Measurements from ENCODE around the gene PCDHGA1.

PCDHGA1 gene

DNA sequence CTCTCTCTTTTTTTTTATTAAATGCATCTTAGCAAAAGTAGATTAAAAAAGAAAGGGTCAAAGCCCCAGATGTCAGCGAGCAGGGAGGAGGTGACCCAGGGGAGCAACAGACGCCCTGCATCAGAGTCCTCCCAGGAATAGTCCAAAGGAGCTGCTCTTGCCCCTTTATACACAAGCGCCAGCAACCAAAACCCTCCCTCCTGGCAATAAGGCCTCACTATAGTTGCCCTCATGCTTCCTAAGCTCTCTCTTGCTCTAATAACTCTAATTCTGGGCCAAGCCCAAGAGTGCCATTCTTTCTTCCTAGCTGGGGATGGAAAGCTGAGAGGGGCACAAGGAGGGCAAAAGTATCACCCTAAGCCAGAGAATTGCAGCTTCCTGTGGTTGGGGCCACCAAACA lies 184.8 kb downstream of the PCDHGA1 start:
- DNase-seq = no peak

DNA sequence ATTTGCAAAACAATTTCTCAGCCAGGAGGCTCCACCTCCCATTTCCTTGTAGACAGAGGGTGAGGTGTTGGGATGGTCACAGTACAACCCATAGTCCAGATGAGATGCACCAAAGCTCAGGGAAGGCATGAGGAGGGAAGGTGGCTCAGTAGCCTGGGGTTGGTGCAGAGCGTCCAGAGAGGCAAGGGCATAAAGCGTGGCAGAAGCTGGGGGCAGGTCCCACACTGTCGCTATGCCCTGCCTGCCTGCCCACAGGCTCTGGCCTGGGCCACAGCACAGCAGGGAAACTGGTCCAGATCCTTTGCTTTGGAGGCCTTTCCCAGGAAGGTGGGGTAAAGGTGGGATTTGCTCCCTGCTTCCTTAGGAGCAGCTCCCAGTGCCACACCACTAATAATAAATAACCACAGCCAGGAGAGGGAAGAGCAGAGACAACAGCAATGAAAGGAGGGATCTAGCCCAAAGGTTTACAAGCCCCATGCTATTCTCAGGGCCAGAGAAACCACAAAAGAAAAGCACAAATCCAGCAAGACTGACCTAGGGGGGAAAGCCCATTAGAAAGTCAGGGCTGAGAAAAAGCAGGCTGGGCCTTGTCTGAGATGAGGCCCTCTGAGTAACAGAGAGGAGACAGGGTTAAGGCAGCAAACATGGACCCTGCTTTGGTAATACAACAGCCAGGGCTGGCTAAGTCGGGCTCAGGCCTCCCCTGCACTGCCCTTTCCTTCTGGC lies 185.8 kb downstream of the PCDHGA1 start:
- DNase-seq = no peak

DNA sequence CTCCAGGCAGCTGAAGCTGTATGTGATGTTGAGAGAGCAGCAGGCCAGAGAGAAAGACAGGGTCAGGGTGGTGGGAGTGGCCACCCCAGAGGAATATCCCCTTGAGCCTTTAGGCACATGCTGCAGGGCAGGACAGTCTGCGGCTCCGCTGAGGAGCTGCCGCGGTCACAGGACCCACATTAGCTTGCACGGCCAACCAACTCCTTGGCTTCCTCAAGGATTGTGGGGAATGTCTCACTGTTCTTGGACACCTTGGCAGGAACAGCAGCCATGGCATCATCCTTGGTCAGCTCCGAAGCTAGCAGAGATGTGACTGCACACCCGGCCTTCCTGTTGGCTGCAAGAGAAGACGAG lies 186.3 kb downstream of the PCDHGA1 start:
- no peak for DNase-seq

DNA sequence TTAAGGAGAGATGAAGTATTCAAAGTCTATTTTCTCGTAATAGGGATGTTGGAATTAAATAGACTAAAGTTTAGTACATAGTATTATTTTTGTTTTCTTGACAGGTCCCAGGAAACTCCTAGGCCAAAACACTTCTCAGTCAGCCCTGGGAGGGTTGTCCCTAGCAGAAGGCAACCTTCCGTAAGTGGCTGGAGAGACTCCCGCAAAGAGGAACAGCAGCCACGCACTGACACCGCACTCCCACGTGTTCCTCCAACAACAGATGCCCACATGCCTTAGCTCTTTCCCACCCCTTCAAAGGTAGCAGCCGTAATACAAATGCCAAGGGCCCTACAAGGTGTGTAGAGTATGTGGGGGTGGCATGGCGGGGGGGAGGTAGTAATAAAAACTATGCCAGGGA lies 187.0 kb downstream of the PCDHGA1 start:
- no peak for DNase-seq

DNA sequence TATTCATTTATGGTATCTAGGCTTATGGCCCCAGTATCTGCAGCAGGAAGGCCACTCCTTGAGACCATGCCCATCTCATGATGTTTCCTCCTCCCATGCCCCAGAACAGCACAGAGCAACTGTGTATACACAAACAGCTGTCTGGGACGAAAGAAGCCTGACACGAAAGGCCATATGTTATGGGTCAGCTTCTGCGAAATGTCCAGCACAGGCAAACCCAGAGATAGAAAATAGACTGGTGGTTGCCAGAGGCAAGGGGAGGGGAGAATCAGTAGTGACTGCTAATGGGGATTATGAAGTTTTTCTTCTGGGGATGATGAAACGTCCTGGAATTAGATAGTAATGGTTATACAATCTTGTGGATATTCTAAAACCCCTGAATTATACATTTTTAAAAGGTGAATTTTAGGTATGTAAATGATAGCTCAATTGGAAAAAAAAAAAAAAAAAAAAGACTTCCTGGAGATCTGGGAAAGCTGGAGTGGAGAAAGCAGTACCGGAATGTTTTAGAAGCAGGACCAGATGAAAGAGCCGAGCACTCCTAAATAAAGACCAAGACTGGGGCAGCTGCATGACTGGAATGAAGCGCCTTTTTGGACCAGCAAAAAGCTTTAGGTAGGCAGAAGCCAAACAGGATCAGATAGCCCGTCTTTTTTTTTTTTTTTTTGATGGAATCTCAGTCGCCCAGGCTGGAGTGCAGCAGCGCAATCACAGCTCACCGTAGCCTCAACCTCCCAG lies 187.7 kb downstream of the PCDHGA1 start:
- no peak for DNase-seq

DNA sequence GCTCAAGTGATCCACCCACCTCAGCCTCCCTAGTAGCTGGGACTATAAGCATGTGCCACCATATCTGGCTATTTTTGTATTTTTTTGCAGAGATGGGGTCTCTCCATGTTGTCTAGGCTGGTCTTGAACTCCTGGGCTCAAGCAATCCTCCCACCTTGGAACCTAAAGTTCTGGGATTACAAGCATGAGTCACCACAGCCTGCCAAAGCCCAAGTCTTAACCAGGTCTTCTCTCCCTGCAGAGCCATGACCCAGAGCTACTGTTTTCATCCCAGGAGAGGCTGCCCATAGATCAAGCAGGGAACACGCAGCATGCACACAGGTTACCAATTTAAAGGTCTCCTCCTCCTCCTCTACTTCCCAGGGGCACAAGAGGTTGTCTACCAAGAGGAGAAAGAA lies 188.3 kb downstream of the PCDHGA1 start:
- no peak for DNase-seq

DNA sequence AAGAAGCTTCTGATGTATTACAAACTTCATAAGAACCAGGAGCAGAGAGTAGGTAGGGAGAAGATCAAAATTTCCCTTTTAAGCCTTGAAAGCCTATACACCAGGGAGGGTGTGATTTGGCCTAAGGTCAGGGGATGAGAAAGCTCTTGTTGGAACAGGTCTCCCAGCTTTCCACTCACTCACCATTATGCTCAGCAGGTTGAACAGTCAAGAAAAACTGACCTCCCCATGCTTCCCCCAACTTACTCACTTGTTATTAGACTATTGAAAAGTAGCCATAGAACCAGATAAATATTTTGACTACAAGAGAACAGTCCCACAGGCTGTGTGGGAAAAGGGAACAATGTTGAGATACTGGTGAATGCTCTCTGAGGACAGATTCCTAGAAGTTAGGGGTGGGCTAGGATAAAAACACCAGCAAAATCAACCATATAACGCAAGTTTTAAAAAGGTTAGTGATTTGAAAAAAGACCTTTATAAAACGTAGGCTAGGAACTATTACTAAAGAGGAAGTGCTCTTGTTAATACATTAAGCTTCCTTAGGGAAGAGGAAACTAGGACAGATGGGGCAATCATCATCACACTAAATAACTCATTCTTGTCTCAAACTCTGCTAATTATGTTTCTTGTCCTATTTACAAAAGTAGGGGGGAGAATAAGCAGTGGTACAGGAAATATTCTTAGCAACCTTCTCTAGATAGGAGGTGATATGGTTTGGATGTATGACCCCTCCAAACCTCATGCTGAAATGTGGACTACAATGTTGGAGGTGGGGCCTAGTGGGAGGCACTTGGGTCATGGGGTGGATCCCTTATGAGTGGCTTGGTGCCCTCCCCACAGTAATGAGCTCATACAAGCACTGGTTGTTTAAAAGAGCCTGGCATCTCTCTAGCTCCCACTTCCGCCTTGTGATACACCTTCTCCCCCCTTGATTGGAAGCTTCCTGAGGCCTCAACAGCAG lies 189.6 kb downstream of the PCDHGA1 start:
- DNase-seq = no peak

DNA sequence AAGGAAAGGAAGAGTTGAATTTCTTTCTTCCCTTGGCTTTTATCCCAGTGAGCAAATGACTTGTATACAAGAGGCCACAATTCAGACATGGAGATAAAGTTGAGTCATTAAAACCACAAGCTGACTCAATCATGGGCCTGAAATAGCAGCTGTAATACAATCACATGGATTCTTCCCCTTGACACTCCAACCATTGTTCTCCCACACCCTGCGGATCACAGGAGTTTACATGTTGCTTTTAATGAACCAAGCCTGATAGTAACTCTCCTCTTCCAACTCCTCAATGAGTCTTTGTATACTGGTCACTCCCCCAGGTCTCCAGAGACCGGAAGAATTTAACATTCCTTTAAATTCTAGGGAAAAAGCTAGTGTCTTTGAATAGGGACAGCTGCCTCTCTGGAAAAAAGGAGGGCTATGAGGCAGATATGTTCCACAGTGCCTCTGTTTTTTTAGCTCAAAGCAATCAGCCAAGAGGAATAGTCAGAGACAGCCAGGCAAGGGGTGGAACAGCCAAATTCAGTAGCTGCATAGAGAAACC lies 191.0 kb downstream of the PCDHGA1 start:
- DNase-seq = peak in 1 of 5 donors; percentile 29

DNA sequence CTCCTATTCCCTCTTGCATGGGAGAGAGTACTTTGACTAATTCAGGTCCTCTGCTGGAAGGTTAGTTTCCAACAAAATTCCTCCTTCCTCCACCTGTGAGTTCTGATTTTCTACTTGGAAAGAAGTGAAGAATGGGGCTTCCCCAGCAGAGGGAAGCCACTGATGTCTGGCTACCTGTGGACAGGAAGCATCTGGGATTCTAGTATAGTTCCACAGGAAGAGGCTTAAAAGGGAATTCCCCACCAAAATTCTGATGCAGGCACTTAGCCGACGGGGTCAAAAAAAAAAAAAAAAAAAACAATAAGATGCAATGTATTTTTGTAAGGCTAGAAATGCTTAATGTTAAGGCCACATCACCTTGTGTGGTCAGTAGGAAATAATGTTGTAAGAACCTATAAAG lies 192.0 kb downstream of the PCDHGA1 start:
- no peak for DNase-seq

DNA sequence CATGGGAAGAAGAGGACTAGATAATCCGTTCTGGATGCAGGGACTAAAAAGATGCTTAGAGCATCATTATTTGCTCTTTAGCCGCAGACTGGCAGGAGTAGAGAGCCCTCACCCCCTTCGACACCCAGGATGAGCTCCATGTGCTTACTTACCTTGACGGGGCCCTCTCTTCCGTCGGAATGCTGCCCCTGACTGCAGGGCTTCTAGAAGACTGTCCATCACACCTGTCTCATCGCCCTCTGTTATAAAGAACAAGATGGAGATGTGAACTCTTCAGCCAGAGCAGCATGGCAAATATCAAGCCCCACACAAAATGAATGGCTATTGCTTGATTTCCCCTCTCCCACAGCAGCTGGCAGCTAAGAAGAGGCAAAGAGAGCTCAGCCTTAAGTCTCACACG lies 193.7 kb downstream of the PCDHGA1 start:
- no peak for DNase-seq

DNA sequence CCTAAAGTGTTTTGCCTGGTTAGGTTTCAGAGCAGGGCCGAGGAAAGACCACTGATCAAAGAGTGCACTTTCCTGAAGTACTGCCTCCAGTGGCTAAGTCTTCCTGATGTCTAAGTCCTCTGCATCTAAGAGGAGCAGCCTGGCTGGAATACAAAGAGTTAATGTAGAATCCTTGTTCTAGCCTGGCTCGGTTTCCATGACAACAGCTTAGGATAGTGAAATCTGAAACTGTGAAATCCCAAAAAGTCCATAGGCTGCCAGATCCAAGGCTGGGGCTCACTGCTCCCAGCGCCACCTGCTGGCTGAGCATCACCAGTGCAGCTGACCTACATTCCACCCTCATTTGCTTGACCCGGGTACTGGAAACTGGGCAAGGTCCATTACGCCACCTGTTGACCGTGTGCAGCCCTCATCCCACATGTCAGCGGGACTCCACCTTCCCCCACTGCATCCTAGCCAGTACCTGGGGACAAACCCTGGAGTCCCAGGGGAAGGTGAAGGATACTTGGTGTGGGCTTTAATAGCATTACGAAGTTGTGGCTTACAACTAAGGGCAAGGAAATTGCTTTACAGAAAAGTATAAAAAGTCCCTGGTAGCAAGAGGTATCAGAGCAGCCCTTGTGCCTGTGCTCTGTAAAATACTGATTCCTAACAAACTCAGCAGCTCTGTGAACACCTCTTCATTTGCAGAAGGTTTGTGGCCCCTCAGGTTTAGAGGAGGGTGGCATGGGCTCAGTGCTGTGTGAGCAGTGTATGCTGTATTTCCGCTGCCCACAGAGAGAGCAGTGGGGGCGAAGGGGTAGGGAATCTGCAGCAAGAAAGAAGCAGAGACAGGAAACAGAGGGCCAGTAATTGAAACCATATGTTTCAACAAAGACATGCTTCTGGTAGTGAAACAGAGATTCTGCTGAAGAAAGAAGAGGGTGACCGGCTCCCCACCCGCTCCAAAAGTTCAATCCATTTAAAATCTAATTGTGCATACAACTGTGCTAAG lies 194.6 kb downstream of the PCDHGA1 start:
- peak in 4 of 5 donors; percentile 26 to 48 (median 39) for DNase-seq

DNA sequence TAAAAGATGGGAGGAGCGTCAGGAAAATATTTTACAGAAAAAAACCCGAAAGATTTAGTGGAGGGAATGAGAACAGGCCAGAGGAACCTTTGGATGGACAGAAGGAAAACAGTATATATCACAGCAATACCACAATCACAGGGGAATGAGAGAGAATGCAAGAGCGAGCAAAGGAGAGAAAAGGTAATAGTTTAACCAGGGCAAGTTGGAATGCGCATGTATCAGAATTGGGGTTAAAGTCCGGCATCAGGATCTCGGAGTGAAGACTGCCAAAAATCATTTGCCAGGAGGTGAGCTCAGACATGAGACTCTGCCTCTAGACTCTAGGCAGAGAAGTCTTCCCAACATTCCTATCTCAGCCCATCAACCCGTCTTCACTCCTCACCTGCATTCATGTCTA lies 195.3 kb downstream of the PCDHGA1 start:
- no peak for DNase-seq

DNA sequence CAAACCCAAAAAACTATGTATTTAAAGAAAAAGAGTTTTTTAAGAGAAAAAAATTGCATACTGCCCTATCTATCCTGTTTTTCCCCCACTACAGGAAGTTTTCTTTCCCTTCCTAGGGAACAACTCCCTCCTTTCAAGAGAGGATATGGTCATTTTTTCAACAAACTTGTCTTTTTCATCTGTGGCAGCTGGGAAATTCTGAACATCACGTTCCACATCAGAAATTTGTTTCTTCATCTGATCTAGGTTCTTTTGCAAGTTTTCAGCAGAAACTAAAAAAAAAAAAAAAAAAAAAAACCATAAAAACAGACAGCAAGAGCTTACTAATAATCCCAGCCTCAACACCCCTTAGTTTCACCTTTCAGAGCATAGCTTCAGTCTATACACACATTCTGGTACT lies 197.1 kb downstream of the PCDHGA1 start:
- DNase-seq = no peak

DNA sequence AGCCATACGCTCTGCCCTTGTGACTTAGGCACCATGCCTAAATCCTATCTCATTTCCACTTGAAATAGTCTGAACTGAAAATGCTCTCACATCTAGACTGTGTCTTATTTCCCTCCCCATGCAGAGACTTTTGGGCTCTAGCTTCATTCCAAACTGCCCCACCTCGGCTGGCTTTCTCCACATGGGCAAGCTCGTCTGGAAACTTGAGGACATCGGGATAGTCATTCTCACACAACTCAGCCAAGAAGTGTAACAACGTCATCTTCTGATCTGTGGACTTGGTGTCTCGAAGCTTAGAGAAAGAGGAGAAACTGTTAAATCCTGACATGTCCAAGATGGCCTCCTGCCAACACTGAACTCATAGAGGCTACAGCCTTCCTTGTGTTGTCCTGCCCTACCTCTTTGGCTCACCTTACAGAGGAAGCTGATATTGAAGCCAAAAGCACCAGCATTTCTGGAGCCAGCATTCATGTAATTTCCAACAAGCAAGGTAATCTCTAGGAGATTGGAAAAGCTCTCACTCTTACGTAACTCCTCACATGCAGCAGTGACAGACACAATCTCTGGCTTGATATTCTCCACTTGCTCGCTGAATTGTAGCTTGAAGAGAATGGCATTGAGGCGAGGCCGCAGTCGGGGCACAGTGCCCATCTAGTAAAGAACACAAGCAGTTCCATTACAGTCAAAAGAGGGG lies 198.1 kb downstream of the PCDHGA1 start:
- DNase-seq = no peak

DNA sequence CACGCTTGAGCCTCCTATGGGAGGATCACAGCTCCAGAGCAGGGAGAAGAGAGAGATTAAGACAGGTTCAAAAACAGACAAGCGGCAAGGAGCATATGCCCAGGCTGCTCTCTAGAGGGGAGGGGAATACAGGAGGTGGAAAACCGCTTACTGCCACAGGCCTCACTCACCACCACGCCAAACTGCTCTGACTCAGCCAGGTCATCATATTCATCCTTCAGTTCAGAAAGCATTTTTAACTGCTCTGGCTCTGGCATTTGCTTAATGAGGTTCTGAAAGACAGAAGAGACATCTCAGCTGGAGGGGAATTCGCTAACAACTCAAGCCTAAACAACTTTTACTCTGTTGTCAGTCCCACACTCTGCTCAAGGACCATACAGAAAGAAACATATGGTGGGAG lies 198.7 kb downstream of the PCDHGA1 start:
- no peak for DNase-seq

DNA sequence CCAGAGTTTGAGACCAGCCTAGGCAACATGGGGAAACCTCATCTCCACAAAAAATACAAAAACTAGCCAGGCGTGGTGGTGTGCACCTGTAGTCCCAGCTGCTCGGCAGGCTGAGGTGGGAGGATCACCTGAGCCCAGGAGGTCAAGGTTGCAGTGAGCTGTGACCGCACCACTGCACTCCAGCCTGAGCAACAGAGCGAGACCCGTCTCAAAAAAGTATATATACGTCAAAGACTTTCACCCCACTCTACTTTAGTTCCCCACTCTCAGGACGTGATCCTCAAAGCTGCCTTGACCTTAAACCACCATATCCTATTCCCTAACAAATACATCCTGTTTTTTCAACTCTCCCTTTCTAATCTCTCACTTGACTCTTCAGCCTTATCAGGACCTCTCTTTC lies 199.6 kb downstream of the PCDHGA1 start:
- DNase-seq = no peak

DNA sequence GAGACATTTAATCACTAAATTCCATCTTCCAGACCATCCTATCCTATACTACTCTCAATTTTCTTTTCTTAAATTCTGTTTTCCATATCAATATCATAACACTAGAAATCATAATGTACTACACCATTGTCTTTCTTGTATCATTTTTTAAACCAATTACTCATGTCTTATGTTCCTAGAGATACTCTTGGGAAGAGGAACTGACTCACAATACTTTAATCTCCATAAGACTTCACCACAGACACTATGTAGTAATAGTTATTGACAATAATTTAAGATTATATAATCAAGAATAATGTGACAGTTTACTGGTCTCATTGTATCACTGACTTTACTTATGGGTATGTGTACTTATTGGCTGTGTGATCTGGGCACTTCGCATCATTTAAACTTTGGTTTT lies 202.4 kb downstream of the PCDHGA1 start:
- no peak for DNase-seq

DNA sequence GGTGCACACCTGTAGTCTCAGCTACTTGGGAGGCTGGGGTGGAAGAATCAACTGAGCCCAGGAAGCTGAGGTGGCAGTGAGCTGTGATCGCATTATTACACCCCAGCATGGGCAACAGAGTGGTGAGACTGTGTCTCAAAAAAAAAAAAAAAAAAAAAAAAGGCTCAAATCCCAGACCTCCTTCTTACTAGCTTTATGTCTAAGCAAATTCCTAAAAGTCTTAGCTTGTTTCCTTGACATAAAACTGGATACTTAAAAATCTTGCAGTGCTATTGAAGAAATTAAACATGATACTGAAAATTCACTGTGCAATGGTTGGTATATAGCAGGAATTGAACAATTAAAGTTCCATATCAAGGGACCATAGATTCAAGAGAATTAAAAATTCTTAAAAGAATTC lies 203.6 kb downstream of the PCDHGA1 start:
- DNase-seq = no peak

DNA sequence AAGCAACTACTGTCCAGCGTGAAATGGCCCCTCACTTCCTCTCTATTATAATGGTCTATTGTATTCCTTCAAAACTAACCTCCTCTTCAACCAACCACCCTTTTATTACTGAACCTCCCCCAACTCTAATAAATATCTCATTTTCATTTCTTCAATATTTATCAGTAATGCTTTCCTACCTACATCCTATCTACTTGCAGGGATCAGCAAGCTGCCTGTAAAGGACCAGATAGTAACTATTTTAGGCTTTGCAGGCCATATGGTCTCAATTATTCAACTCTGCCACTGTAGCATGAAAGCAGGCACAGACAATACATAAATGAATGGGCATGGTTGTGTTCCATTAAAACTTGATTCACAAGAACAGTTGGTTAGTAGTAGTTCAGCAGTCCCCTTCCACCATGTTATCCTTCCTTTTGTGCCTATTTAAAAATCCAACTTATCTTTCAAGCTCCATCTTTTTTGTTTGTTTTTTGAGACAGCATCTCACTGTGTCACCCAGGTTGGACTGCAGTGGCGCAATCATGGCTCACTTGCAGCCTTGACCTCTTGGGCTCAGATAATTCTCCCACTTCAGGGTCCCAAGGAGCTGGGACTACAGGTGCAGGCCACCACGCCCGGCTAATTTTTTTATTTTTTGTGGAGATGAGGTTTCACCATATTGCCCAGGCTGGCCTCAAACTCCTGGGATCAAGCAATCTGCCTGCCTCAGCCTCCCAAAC lies 204.3 kb downstream of the PCDHGA1 start:
- no peak for DNase-seq

DNA sequence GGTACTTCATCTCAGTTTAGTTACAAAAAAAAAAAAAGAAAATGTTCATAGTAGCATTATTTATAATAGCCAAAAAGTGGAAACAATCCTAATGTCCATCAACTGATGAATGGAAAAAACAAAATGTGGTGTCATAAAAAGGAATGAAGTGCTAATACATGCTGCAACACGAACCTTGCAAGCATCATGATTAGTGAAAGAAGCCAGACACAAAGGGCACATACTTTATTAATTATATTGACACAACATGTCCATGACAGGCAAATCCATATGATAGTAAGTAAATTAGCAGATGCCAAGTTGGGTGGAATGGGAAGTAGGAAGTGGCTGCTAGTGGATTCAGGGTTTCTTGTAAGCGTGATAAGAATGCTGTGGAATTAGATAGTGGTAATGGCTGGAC lies 212.7 kb downstream of the PCDHGA1 start:
- no peak for DNase-seq

DNA sequence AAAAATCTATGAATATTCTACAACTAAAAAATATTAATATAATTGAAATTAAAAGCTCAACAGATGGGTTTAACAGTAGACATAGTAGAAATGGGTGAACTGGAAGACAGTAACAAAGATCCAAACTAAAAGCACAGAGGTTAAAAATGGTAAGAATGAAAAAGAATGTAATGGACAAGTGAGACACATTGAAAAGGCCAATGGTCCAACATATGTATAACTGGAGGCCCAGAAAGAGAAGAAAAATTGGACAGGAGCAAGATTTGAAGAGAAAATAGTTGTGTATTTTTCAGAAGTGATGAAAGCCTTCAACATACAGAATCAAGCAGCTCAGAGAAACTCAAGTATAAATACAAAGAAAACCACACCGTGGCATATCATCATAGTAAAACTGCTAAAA lies 217.2 kb downstream of the PCDHGA1 start:
- no peak for DNase-seq

Data from T-helper 1 cell (primary cell).